HepG2 (cell line): ENCODE results near the gene USP2. TPM values are rescaled to one million over a fixed set of nuclear protein-coding genes. Genes with fewer than 3 reads are reported as not detected.

Source experiments
- ARHGAP35 ChIP-seq: sonication (generic); formaldehyde crosslinking; IDR thresholded peaks from 2 replicates; pipeline ENCODE4 v1.9.0; 2022; ENCODE audit warnings: mild to moderate bottlenecking, inconsistent platforms, moderate library complexity, missing genetic modification reagents, borderline replicate concordance
- ATAD3A ChIP-seq: sonication (generic); formaldehyde crosslinking; IDR thresholded peaks from 2 replicates; pipeline ENCODE4 v1.4.0; 2020; ENCODE audit warnings: missing genetic modification reagents
- CBX2 ChIP-seq, 2 experiments: fragments of 200-600 bp in 1 of 2; sonication (generic); formaldehyde crosslinking in 1 of 2; IDR thresholded peaks; 2 replicates each; pipeline versions ENCODE4 v1.7.0 to v1.8.1; 2018 to 2022; ENCODE audit warnings: low read depth in 2 of 2, low read length in 1 of 2, mild to moderate bottlenecking in 1 of 2, missing genetic modification reagents in 1 of 2
- CBX5 ChIP-seq: sonication (generic); formaldehyde crosslinking; IDR thresholded peaks from 2 replicates; pipeline ENCODE4 v1.4.0; 2020; ENCODE audit warnings: missing genetic modification reagents, borderline replicate concordance
- CEBPZ ChIP-seq: IDR thresholded peaks from 2 replicates; pipeline ENCODE4 v1.6.1; 2012; ENCODE audit warnings: low read length, improper control_type of control experiment
- EZH2 ChIP-seq: conservative IDR thresholded peaks from 2 replicates; pipeline ENCODE4 v1.6.1; 2012; ENCODE audit warnings: mild to moderate bottlenecking, low read depth, low read length, moderate library complexity
- FOXJ3 ChIP-seq: sonication (generic); formaldehyde crosslinking; IDR thresholded peaks from 2 replicates; pipeline ENCODE4 v1.4.0; 2020; ENCODE audit warnings: missing genetic modification reagents, mild to moderate bottlenecking, borderline replicate concordance
- GZF1 ChIP-seq: sonication (generic); formaldehyde crosslinking; IDR thresholded peaks from 2 replicates; pipeline ENCODE4 v1.5.1; 2020; ENCODE audit warnings: mild to moderate bottlenecking, missing genetic modification reagents
- HMG20B ChIP-seq: conservative IDR thresholded peaks from 2 replicates; pipeline ENCODE4 v1.6.1; 2016; ENCODE audit warnings: missing genetic modification reagents, missing compliant biosample characterization
- MAX ChIP-seq: IDR thresholded peaks from 2 replicates; pipeline ENCODE4 v1.6.1; 2012; ENCODE audit warnings: inconsistent platforms
- MAZ ChIP-seq, 2 experiments: sonication (generic) in 1 of 2; formaldehyde crosslinking in 1 of 2; IDR thresholded peaks; 2 replicates each; pipeline versions ENCODE4 v1.5.0 to v1.6.1; 2012 to 2020; ENCODE audit warnings: low read depth in 2 of 2, mild to moderate bottlenecking in 2 of 2, borderline replicate concordance in 1 of 2, improper control_type of control experiment in 1 of 2, low read length in 1 of 2, missing genetic modification reagents in 1 of 2, moderate library complexity in 1 of 2
- MIER3 ChIP-seq: IDR thresholded peaks from 2 replicates; pipeline ENCODE4 v1.6.1; 2016; ENCODE audit warnings: missing compliant biosample characterization, borderline replicate concordance
- MTF2 ChIP-seq: sonication (generic); formaldehyde crosslinking; IDR thresholded peaks from 2 replicates; pipeline ENCODE4 v1.5.0; 2020; ENCODE audit warnings: missing genetic modification reagents, borderline replicate concordance
- TMF1 ChIP-seq: sonication (generic); formaldehyde crosslinking; IDR thresholded peaks from 2 replicates; pipeline ENCODE4 v1.8.1; 2022; ENCODE audit warnings: low read depth, missing genetic modification reagents
- ZBTB10 ChIP-seq: sonication (generic); formaldehyde crosslinking; IDR thresholded peaks from 2 replicates; pipeline ENCODE4 v1.4.0; 2020; ENCODE audit warnings: missing genetic modification reagents, borderline replicate concordance
- ZFAT ChIP-seq: sonication (generic); formaldehyde crosslinking; conservative IDR thresholded peaks from 2 replicates; pipeline ENCODE4 v1.8.1; 2023; ENCODE audit warnings: missing genetic modification reagents, inconsistent platforms
- ZKSCAN8 ChIP-seq: IDR thresholded peaks from 2 replicates; pipeline ENCODE4 v1.6.1; 2016; ENCODE audit warnings: borderline replicate concordance, missing genetic modification reagents, missing compliant biosample characterization
- ZMYM4 ChIP-seq: sonication (generic); formaldehyde crosslinking; IDR thresholded peaks from 2 replicates; pipeline ENCODE4 v1.8.1; 2023; ENCODE audit warnings: mild to moderate bottlenecking, missing genetic modification reagents
- ZNF326 ChIP-seq: sonication (generic); formaldehyde crosslinking; IDR thresholded peaks from 2 replicates; pipeline ENCODE4 v1.4.0; 2020; ENCODE audit warnings: missing genetic modification reagents, borderline replicate concordance
- ZNF343 ChIP-seq: sonication (generic); formaldehyde crosslinking; IDR thresholded peaks from 2 replicates; pipeline ENCODE4 v1.4.0; 2020; ENCODE audit warnings: mild to moderate bottlenecking, missing genetic modification reagents
- ZNF792 ChIP-seq: IDR thresholded peaks from 2 replicates; pipeline ENCODE4 v1.6.1; 2016
- polyA plus RNA-seq, 8 experiments: library from polyadenylated mRNA; depleted of rRNA in 3 of 8; stranded (reverse) in 7 of 8; unstranded in 1 of 8; fragments of >200 nt; fragmentation: Illumina TruSeq in 4 of 8; extraction: Trizol in 4 of 8; gene quantifications; 2 replicates each; pipeline versions ENCODE4 v1.2.1 to v1.2.3, GENCODE V29; 2011 to 2016; ENCODE audit warnings: low read depth in 4 of 8, missing spikeins in 1 of 8, mixed read lengths in 1 of 8; ENCODE audit not compliant: insufficient read depth in 1 of 8
- total RNA-seq, 5 experiments: library from RNA; depleted of rRNA; stranded (reverse); fragments of >200 nt; fragmentation: Illumina TruSeq; extraction: Trizol; gene quantifications; 2 replicates each; pipeline ENCODE4 v1.2.3, GENCODE V29; 2016; ENCODE audit warnings: low read depth in 1 of 5

Gene USP2
- total and polyA plus RNA-seq, 2 of the 13 experiments (the other 11 are each of a cell fraction or from before 2014, with no cell fraction given), result 2.5 to 6.0 TPM

- TF ChIP-seq MAZ (IDR thresholded peaks at IDR 0.05; ENCODE audit: borderline replicate concordance, low read depth, low read length) (no peak), MAZ (CRISPR knock-in tag; IDR thresholded peaks at IDR 0.05; ENCODE audit: low read depth) (no peak), GZF1 (CRISPR knock-in tag) (no peak), HMG20B (CRISPR knock-in tag) (no peak), MAX (0 out of 2 replicates have a peak, but pooled peaks have one; percentile 35), MIER3 (CRISPR knock-in tag) (no peak), TMF1 (CRISPR knock-in tag) (peak; percentile 38; the same call in 1 of the 2 replicates), MTF2 (no peak), ZNF343 (CRISPR knock-in tag) (no peak), ZFAT (0 out of 2 replicates have a peak, but pooled peaks have one; percentile 67), ARHGAP35 (no peak), ATAD3A (CRISPR knock-in tag) (no peak), CEBPZ (no peak), EZH2 (no peak), FOXJ3 (CRISPR knock-in tag) (no peak; the same call in 1 of the 2 replicates), ZMYM4 (CRISPR knock-in tag) (peak; percentile 48; the same call in 1 of the 2 replicates), ZBTB10 (CRISPR knock-in tag) (no peak), CBX2 (IDR thresholded peaks at IDR 0.05; ENCODE audit: low read depth, low read length) (no peak), CBX2 (CRISPR knock-in tag; IDR thresholded peaks at IDR 0.05; ENCODE audit: low read depth) (no peak), ZNF326 (CRISPR knock-in tag) (no peak), ZKSCAN8 (CRISPR knock-in tag) (no peak), ZNF792 (no peak), CBX5 (CRISPR knock-in tag) (no peak)
These were observed 47.1 kb downstream of the USP2 start, which contains the start of gene RNF26 (continued) for GRCh38 chr11:119334174-119334930.
